ENCODE results near the gene NUSAP1.
A peak's percentile ranks its signal among the peaks of the same experiment; 100 is the strongest.
"Not testable (repeated sequence)": the region's sequence is repeated elsewhere in the genome, so short reads cannot be mapped to it uniquely, and the experiment has no call there.

The NUSAP1 gene

GRCh38 chr15:41411441-41411840 is 78.8 kb downstream of the NUSAP1 start:
- TF ChIP-seq CTCF (conservative IDR thresholded peaks at IDR 0.05; ENCODE audit: low read depth, low read length): no peak
- DNase-seq (ENCODE audit: low read depth): no peak
- H3K4me3 ChIP-seq (ENCODE audit: low read depth, low read length): no peak overlapping the region

GRCh38 chr15:41416128-41416741 is 83.6 kb downstream of the NUSAP1 start:
- H3K4me3 ChIP-seq (ENCODE audit: low read depth, low read length): peak overlapping the region; percentile 92
- no peak for TF ChIP-seq CTCF (conservative IDR thresholded peaks at IDR 0.05; ENCODE audit: low read depth, low read length)
- no peak for DNase-seq (ENCODE audit: low read depth)

- H3K4me3 ChIP-seq (ENCODE audit: low read depth, low read length): peak within 1 kb of the TSS; percentile 92
- TF ChIP-seq CTCF (conservative IDR thresholded peaks at IDR 0.05; ENCODE audit: low read depth, low read length): no peak
- DNase-seq (ENCODE audit: low read depth): peak; percentile 88
These were observed 84.2 kb downstream of the NUSAP1 start, which contains the start of gene RTF1 for GRCh38 chr15:41416742-41417417. RTF1 (plus strand) TSS chr15:41417095; CDS start chr15:41417116, 21 bp downstream.

GRCh38 chr15:41417418-41418195 is 84.9 kb downstream of the NUSAP1 start:
- H3K4me3 ChIP-seq (ENCODE audit: low read depth, low read length): peak overlapping the region; percentile 92
- peak; percentile 27 for DNase-seq (ENCODE audit: low read depth)

GRCh38 chr15:41423979-41424659 is 91.4 kb downstream of the NUSAP1 start:
- no peak for TF ChIP-seq CTCF (conservative IDR thresholded peaks at IDR 0.05; ENCODE audit: low read depth, low read length)
- no peak overlapping the region for H3K4me3 ChIP-seq (ENCODE audit: low read depth, low read length)
- no peak for DNase-seq (ENCODE audit: low read depth)

More at GRCh38 chr15:41417418-41418195, 84.9 kb downstream of the NUSAP1 start:
- no peak for TF ChIP-seq CTCF (conservative IDR thresholded peaks at IDR 0.05; ENCODE audit: low read depth, low read length)

- no peak overlapping the region for H3K4me3 ChIP-seq (ENCODE audit: low read depth, low read length)
- no peak for DNase-seq (ENCODE audit: low read depth)
- TF ChIP-seq CTCF (conservative IDR thresholded peaks at IDR 0.05; ENCODE audit: low read depth, low read length): no peak
These were observed 92.1 kb downstream of the NUSAP1 start for GRCh38 chr15:41424809-41425208.

- not testable (repeated sequence) for H3K4me3 ChIP-seq (ENCODE audit: low read depth, low read length); DNase-seq (ENCODE audit: low read depth)
These were observed 93.2 kb downstream of the NUSAP1 start for GRCh38 chr15:41425907-41426306.

Data from choroid plexus epithelial cell (primary cell).